IMR-90 (cell line): ENCODE measurements around the gene FAM117B. TPM values are rescaled to one million over a fixed set of nuclear protein-coding genes. Genes with fewer than 3 reads are reported as not detected.

ENCODE experiments used
- ATAC-seq: fragments of 200-7000 bp; cut with Tn5 transposase; 2 replicates; pipeline ENCODE4 v1.9.1; 2020; ENCODE audit warnings: low read depth, mild to moderate bottlenecking, moderate library complexity
- BruUV-seq: library from RNA; stranded (reverse); fragments of 400-500 nt; replicated peaks from 2 replicates; lab custom pipeline; 2021; lab: Mats Ljungman, UMichigan
- CTCF ChIA-PET: fragments of 300-600 bp; formaldehyde crosslinking; extraction: SDS; loops from one replicate; lab custom pipeline; 2021; ENCODE audit warnings: antibody characterized with exemption; lab: Yijun Ruan, JAX
- POLR2A ChIA-PET: fragments of 300-600 bp; sonication (Branson Sonifier 250); formaldehyde crosslinking; loops from one replicate; lab custom pipeline; 2022; ENCODE audit warnings: antibody characterized with exemption; ENCODE audit not compliant: unreplicated experiment; lab: Charles Lee
- DNase-seq: peaks from one replicate; pipeline ENCODE4 v3.0.0; 2013
- H2AFZ ChIP-seq: replicated peaks from 2 replicates; pipeline ENCODE3; 2013; ENCODE audit warnings: low read length, mild to moderate bottlenecking; ENCODE audit not compliant: poor library complexity
- H2AK5ac ChIP-seq: 2 replicates; pipeline ENCODE4 v1.6.1; 2013; ENCODE audit warnings: low read depth, low read length, inconsistent platforms
- H2AK9ac ChIP-seq: replicated peaks from 2 replicates; pipeline ENCODE3; 2013; ENCODE audit warnings: mild to moderate bottlenecking, low read depth, low read length, moderate library complexity; ENCODE audit not compliant: poor library complexity
- H2BK120ac ChIP-seq: 2 replicates; pipeline ENCODE4 v1.6.1; 2013; ENCODE audit warnings: low read depth, low read length, inconsistent platforms
- H2BK15ac ChIP-seq: 3 replicates; pipeline ENCODE4 v1.6.1; 2013; ENCODE audit warnings: low read depth, low read length, inconsistent platforms
- H2BK20ac ChIP-seq: 2 replicates; pipeline ENCODE4 v1.6.1; 2013; ENCODE audit warnings: low read depth, mild to moderate bottlenecking, inconsistent platforms, low read length, moderate library complexity
- H2BK5ac ChIP-seq: 2 replicates; pipeline ENCODE4 v1.6.1; 2013; ENCODE audit warnings: mild to moderate bottlenecking, low read depth, low read length, inconsistent platforms; ENCODE audit not compliant: poor library complexity, severe bottlenecking
- H3K14ac ChIP-seq: replicated peaks from 2 replicates; pipeline ENCODE4 v1.6.1; 2013; ENCODE audit warnings: low read depth, low read length, inconsistent platforms
- H3K18ac ChIP-seq: 2 replicates; pipeline ENCODE4 v1.6.1; 2013; ENCODE audit warnings: low read depth, low read length, control low read depth
- H3K23ac ChIP-seq: 2 replicates; pipeline ENCODE4 v1.6.1; 2013; ENCODE audit warnings: low read depth, low read length, inconsistent platforms
- H3K27ac ChIP-seq: 2 replicates; pipeline ENCODE4 v1.5.1; 2013; ENCODE audit warnings: mild to moderate bottlenecking, control low read depth, low read length; ENCODE audit not compliant: insufficient read depth
- H3K27me3 ChIP-seq: 2 replicates; pipeline ENCODE4 v1.6.1; 2013; ENCODE audit warnings: low read length; ENCODE audit not compliant: control insufficient read depth, insufficient read depth
- H3K36me3 ChIP-seq: 2 replicates; pipeline ENCODE4 v1.6.1; 2013; ENCODE audit warnings: low read length, mixed read lengths; ENCODE audit not compliant: control insufficient read depth, insufficient read depth
- H3K4ac ChIP-seq: 2 replicates; pipeline ENCODE4 v1.6.1; 2013; ENCODE audit warnings: low read depth, low read length, inconsistent platforms
- H3K4me1 ChIP-seq: 2 replicates; pipeline ENCODE4 v1.6.1; 2013; ENCODE audit warnings: low read length, mixed read lengths; ENCODE audit not compliant: control insufficient read depth, insufficient read depth
- H3K4me2 ChIP-seq: 2 replicates; pipeline ENCODE4 v1.6.1; 2013; ENCODE audit warnings: low read depth, mild to moderate bottlenecking, control low read depth, low read length, moderate library complexity
- H3K4me3 ChIP-seq: 2 replicates; pipeline ENCODE4 v1.5.1; 2013; ENCODE audit warnings: low read depth, mild to moderate bottlenecking, control low read depth, low read length, moderate library complexity; ENCODE audit not compliant: insufficient read depth
- H3K56ac ChIP-seq: 2 replicates; pipeline ENCODE4 v1.6.1; 2013; ENCODE audit warnings: low read length, inconsistent platforms; ENCODE audit not compliant: insufficient read depth; ENCODE audit errors: extremely low read depth
- H3K79me1 ChIP-seq, 2 experiments: 2 replicates each; pipeline ENCODE4 v1.6.1; 2013; ENCODE audit warnings: low read length in 2 of 2, inconsistent platforms in 1 of 2, low read depth in 1 of 2
- H3K9ac ChIP-seq: 2 replicates; pipeline ENCODE4 v1.6.1; 2013; ENCODE audit warnings: low read depth, low read length, control low read depth
- H3K9me1 ChIP-seq: 2 replicates; pipeline ENCODE4 v1.6.1; 2013; ENCODE audit warnings: low read length, inconsistent platforms; ENCODE audit not compliant: insufficient read depth
- H3K9me3 ChIP-seq: 2 replicates; pipeline ENCODE4 v1.6.1; 2013; ENCODE audit warnings: low read length; ENCODE audit not compliant: control insufficient read depth, insufficient read depth
- H4K20me1 ChIP-seq: 2 replicates; pipeline ENCODE4 v1.6.1; 2013; ENCODE audit warnings: low read length, inconsistent platforms; ENCODE audit not compliant: insufficient read depth
- H4K5ac ChIP-seq: 2 replicates; pipeline ENCODE4 v1.6.1; 2013; ENCODE audit warnings: mild to moderate bottlenecking, low read depth, low read length, control low read depth
- H4K8ac ChIP-seq, 2 experiments: 2 replicates each; pipeline ENCODE4 v1.6.1; 2013; ENCODE audit warnings: low read depth in 2 of 2, low read length in 2 of 2, control low read depth in 1 of 2, inconsistent platforms in 1 of 2
- H4K91ac ChIP-seq: 2 replicates; pipeline ENCODE4 v1.6.1; 2013; ENCODE audit warnings: low read depth, low read length, inconsistent platforms; ENCODE audit not compliant: insufficient read depth
- CEBPB ChIP-seq: IDR thresholded peaks from 2 replicates; pipeline ENCODE4 v1.6.1; 2012; ENCODE audit warnings: low read depth, low read length, improper control_type of control experiment
- CHD1 ChIP-seq: IDR thresholded peaks from 2 replicates; pipeline ENCODE4 v1.6.1; 2012; ENCODE audit warnings: low read depth, low read length, improper control_type of control experiment
- RAD21 ChIP-seq: IDR thresholded peaks from 2 replicates; pipeline ENCODE4 v1.6.1; 2012; ENCODE audit warnings: low read length, improper control_type of control experiment
- SMC3 ChIP-seq: fragments of 150-350 bp; IDR thresholded peaks from 2 replicates; pipeline ENCODE4 v1.6.1; 2016; ENCODE audit warnings: low read depth, mild to moderate bottlenecking, antibody characterized with exemption, low read length, moderate library complexity
- USF2 ChIP-seq: fragments of 150-350 bp; IDR thresholded peaks from 2 replicates; pipeline ENCODE4 v1.6.1; 2017; ENCODE audit warnings: mild to moderate bottlenecking, antibody characterized with exemption, low read length, low read depth
- WGBS, 2 experiments: methylation state at CpG; one replicate each; pipeline versions ENCODE4 v1.1.5 to v1.1.7; 2013; ENCODE audit warnings: missing lambda C conversion rate in 2 of 2; ENCODE audit not compliant: insufficient read length in 1 of 2; ENCODE audit errors: extremely low coverage in 2 of 2; 5-methylcytosine and 5-hydroxymethylcytosine counted together
- dilution Hi-C: fragments of 300-500 bp; cut with HindIII; formaldehyde crosslinking; loops from one replicate; pipeline ENCODE4 v1.14.3; 2018; ENCODE audit warnings: low sequenced_read_pairs; ENCODE audit not compliant: unreplicated experiment
- in situ Hi-C: fragments of 300-500 bp; cut with MboI; formaldehyde crosslinking; loops from 3 replicates; pipeline ENCODE4 v1.14.3; 2019; ENCODE audit warnings: low sequenced_read_pairs, inconsistent platforms, mixed read lengths
- intact Hi-C: fragments of 100-400 bp; cut with micrococcal nuclease; formaldehyde crosslinking; loops from 2 replicates; pipeline ENCODE4 v1.10.0; 2022
- polyA plus RNA-seq, 3 experiments: library from polyadenylated mRNA; depleted of rRNA; stranded (reverse); fragments of >200 nt; gene quantifications; 2 replicates each; pipeline ENCODE4 v1.2.3, GENCODE V29; 2012; ENCODE audit warnings: low replicate concordance in 1 of 3
- total RNA-seq: library from RNA; depleted of rRNA; stranded (reverse); fragments of >200 nt; gene quantifications from 2 replicates; pipeline ENCODE4 v1.2.3, GENCODE V29; 2012
- TF ChIP-seq, protein P1 (sequence below): fragments of 150-350 bp; IDR thresholded peaks from 2 replicates; pipeline ENCODE4 v1.6.1; 2016; ENCODE audit warnings: low read depth, mild to moderate bottlenecking, low read length, moderate library complexity, borderline replicate concordance
- TF ChIP-seq, protein P2 (sequence below): conservative IDR thresholded peaks from 2 replicates; pipeline ENCODE4 v1.5.1; 2012; ENCODE audit warnings: mild to moderate bottlenecking, low read depth, low read length, improper control_type of control experiment

FAM117B gene
- total and polyA plus RNA-seq, 2 of the 4 experiments (the other 2 are of a cell fraction), result 0.54 to 0.79 TPM

DNA sequence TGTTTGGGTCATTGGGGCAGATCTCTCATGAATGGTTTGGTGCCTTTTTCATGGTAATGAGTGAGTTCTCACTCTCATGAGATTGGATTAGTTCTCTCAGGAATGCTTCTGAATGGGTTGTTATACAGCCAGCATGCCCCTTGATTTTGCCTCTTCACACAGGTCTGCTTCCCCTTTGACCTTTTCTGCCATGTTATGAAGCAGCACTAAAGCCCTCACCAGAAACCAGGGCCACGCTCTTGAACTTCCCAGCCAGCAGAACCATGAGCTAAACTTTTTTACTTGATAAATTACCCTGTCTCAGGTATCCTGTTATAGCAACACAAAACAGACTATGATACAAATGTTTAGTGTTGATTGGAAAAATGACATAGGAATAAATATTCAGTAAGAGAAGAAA, 179.5 kb downstream of the FAM117B start:
- no peak overlapping the region for H2AFZ ChIP-seq
- H3K27me3 ChIP-seq, result no peaks in the 10 kb centered on the region
- no TSS peak for BruUV-seq
- H3K4me1 ChIP-seq, result peaks cover 2% of the 10 kb centered on the region; the same call in 1 of the 2 replicates
- DNase-seq (no peak), ATAC-seq (no peak)
- in situ Hi-C loops, result no loop called here
- H2BK5ac ChIP-seq, result no peak overlapping the region
- no peak overlapping the region for H3K18ac ChIP-seq
- H3K27ac ChIP-seq, result no peak overlapping the region
- H2BK120ac ChIP-seq, result no peak overlapping the region
- H4K20me1 ChIP-seq, result no peaks in the 10 kb centered on the region
- dilution Hi-C loops, result no loop called here
- no CpG with 5 or more reads among the region's 1 CpG for WGBS, 2 experiments
- no peaks in the 10 kb centered on the region; the same call in 1 of the 2 replicates for H3K9me1 ChIP-seq
- no peak overlapping the region for H3K4ac ChIP-seq
- TF ChIP-seq, protein P1, sequence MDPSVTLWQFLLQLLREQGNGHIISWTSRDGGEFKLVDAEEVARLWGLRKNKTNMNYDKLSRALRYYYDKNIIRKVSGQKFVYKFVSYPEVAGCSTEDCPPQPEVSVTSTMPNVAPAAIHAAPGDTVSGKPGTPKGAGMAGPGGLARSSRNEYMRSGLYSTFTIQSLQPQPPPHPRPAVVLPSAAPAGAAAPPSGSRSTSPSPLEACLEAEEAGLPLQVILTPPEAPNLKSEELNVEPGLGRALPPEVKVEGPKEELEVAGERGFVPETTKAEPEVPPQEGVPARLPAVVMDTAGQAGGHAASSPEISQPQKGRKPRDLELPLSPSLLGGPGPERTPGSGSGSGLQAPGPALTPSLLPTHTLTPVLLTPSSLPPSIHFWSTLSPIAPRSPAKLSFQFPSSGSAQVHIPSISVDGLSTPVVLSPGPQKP, result no peak
- TF ChIP-seq, protein P2, sequence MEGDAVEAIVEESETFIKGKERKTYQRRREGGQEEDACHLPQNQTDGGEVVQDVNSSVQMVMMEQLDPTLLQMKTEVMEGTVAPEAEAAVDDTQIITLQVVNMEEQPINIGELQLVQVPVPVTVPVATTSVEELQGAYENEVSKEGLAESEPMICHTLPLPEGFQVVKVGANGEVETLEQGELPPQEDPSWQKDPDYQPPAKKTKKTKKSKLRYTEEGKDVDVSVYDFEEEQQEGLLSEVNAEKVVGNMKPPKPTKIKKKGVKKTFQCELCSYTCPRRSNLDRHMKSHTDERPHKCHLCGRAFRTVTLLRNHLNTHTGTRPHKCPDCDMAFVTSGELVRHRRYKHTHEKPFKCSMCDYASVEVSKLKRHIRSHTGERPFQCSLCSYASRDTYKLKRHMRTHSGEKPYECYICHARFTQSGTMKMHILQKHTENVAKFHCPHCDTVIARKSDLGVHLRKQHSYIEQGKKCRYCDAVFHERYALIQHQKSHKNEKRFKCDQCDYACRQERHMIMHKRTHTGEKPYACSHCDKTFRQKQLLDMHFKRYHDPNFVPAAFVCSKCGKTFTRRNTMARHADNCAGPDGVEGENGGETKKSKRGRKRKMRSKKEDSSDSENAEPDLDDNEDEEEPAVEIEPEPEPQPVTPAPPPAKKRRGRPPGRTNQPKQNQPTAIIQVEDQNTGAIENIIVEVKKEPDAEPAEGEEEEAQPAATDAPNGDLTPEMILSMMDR, result no peak
- TF ChIP-seq RAD21, result no peak
- TF ChIP-seq USF2, result no peak
- no peak for TF ChIP-seq CEBPB
- TF ChIP-seq CHD1, result no peak
- TF ChIP-seq SMC3, result no peak
- H2BK15ac ChIP-seq, result no peak overlapping the region
- no peak overlapping the region for H3K9ac ChIP-seq
- H4K8ac ChIP-seq, result no peak overlapping the region
- no peak overlapping the region for H4K5ac ChIP-seq
- H3K79me1 ChIP-seq, result no peaks in the 10 kb centered on the region
- intact Hi-C loops, result no loop called here
- H2AK5ac ChIP-seq, result no peak overlapping the region
- H3K56ac ChIP-seq, result no peak overlapping the region
- H3K23ac ChIP-seq, result no peak overlapping the region
- no peaks in the 10 kb centered on the region for H3K36me3 ChIP-seq
- H4K91ac ChIP-seq, result no peak overlapping the region
- no peak overlapping the region for H3K4me3 ChIP-seq
- no peaks in the 10 kb centered on the region for H3K9me3 ChIP-seq
- no peak overlapping the region for H3K14ac ChIP-seq
- ChIA-PET POLR2A (no interaction called here), CTCF (no interaction called here)
- H3K4me2 ChIP-seq, result no peak overlapping the region
- no peak overlapping the region for H2AK9ac ChIP-seq
- H2BK20ac ChIP-seq, result no peak overlapping the region
